HG03139 (cell line): ENCODE results near the gene FBXW8.

Source experiments
- ATAC-seq: cut with Tn5 transposase; IDR thresholded peaks from one replicate; pipeline ENCODE4 v1.9.1; 2021; ENCODE audit not compliant: unreplicated experiment

FBXW8 gene

GRCh38 chr12:117019866-117020265 is 109.1 kb downstream of the FBXW8 start:
- no peak for ATAC-seq

- no peak for ATAC-seq
These were observed 109.9 kb downstream of the FBXW8 start for GRCh38 chr12:117020536-117021220.

GRCh38 chr12:117022465-117022864 is 111.7 kb downstream of the FBXW8 start:
- no peak for ATAC-seq

DNA sequence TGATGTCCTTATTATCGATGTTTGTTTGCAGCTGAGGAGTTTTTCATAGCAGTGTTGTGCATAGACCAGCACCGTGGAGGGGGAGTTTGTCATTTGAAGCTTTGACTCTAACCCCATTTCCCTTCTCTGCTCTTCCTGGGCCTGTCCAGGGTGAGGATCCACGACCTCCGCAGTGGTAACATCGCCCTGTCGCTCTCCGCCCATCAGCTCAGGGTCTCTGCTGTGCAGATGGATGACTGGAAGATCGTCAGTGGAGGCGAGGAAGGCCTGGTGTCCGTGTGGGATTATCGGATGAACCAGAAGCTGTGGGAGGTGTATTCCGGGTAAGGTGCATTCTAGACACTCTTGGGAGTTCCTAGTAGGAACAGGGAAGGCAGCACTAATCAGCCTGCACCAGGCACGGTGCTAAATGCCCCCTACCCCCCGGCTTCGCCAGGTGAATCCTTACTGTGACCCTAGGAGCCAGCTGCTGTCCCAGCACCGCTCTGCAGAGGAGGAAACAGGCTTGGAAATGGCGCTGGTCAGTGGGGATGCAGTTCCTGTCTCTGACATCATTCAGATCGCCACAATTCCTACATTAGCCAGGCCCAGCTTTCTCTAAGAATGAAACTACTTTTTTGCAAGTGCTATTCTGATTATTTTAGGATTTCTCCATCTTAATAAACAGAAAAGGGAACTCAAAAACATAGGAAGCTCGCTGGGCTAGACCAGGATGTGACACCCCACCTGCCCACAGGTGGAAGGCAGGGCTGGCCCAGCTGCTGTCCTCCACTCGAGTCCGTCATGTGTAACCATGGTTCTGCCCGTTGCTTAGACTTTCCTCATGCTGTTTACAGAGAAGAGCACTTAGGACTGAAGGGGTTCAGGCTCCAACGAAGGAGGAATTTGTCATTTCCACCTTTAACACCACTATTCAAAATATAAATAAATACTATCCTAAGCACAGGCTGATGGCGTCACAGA is 113.5 kb downstream of the FBXW8 start:
- no peak for ATAC-seq

DNA sequence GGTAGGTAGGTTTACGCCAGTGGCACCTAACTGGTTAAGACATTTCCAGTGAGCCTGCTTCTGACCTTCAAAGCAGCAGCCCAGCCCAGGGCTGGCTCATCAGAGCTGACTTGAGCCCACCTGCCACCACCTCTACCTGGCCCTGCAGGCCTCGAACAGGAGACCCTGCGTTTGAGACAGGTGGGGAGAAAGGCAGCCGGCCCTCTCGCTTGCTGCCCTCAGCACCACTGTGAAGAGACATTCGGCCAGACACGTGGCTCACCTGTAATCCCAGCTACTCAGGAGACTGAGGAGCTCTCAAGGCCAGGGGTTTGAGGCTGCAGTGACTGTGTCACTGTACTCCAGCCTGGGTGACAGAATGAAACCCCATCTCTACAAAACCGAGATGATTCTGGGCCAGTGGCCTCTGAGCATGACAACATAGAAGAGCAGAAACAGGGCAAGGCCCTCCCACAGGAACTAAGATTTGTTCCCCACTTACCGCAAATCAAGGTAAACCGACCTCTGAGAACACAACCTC is 114.3 kb downstream of the FBXW8 start:
- ATAC-seq: no peak

- ATAC-seq: no peak
These were observed 114.9 kb downstream of the FBXW8 start for GRCh38 chr12:117025481-117026151.

DNA sequence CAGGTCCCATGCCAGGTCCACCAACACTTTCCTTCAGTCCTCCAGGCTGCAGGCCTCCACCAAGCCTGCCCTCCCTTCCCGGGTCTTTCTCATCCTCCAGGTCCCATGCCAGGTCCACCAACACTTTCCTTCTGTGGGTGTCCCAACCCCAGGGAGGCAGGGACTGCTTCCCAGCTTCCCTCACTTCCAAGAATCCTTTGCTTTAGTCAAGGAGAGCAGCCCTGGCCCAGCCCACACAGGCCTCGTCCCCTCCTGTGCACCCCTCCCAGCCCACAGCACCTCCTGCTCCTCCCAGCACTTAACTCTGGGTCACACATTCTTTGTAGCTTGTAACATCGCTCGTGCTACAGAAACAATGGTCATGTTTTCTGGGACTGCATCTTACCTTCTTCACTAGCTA is 115.6 kb downstream of the FBXW8 start:
- no peak for ATAC-seq

DNA sequence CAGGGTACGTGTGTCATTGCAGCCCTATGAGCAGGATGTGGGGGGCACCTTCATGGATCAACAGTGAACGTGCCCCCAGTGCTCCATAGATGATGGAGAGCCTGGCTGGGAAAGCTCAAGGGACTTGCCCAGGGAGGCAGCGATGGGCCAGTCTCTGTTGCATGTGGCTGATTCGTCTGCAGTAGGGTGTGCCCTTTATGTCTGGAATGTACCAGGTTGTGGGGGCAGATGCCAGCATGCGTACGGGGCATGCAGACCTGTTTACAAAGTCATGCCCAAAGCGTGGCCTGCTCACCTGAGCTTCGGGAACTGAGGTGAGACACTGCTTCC is 116.1 kb downstream of the FBXW8 start:
- no peak for ATAC-seq

GRCh38 chr12:117027251-117028086 is 116.7 kb downstream of the FBXW8 start:
- no peak for ATAC-seq

DNA sequence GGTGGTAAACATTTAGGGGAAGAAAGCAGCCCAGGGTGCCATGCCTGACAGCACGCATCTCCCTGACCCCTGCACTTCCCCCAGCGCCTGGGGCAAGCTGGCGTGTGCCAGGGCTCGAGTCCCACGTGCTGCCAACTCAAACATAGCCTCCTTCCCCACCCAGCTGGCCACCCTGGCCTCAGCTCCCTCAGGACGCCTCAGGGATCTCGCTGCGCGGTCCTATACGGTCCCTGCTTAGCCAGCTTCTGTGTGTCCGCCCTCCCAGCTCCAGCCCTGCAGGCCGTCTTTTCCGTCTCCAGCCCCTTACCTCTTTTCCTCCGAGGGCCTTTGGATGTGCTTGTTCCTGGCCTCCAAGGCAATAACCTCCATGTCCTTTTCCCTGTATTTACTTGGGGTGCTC is 117.5 kb downstream of the FBXW8 start:
- no peak for ATAC-seq

DNA sequence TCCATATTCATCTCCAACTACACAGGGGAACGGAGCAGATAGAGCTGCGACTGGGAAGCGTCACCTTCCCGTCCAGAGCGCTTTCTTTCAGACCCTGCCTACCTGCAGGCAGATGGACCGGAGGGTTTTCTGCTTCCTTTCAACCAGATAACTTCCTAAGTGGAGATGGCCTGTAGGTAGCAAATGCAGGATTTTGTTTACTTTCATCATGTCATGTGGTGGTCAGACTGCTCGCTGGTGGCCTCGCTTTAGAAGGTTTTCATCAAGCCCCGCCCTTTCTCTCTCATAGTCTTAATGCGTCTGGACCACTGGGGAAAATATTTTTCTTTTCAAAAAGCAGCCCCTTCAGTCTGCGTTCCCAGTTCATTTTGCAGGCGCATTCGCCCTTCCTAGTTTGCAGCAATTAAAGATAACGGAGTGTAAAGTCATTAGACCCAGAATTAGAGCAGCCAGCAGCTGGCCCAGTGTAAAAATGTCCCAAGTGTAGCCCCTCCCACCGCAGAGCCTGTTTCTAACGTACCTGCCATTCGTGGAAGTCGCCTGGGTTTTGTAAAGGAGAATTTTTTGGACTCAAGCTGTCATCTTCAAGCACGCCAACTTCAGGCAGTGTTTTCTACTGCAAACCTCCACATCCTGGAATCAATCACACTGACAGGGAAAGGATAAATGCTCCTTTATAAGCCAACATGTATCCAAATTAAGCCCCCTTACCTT is 119.6 kb downstream of the FBXW8 start:
- ATAC-seq: no peak

DNA sequence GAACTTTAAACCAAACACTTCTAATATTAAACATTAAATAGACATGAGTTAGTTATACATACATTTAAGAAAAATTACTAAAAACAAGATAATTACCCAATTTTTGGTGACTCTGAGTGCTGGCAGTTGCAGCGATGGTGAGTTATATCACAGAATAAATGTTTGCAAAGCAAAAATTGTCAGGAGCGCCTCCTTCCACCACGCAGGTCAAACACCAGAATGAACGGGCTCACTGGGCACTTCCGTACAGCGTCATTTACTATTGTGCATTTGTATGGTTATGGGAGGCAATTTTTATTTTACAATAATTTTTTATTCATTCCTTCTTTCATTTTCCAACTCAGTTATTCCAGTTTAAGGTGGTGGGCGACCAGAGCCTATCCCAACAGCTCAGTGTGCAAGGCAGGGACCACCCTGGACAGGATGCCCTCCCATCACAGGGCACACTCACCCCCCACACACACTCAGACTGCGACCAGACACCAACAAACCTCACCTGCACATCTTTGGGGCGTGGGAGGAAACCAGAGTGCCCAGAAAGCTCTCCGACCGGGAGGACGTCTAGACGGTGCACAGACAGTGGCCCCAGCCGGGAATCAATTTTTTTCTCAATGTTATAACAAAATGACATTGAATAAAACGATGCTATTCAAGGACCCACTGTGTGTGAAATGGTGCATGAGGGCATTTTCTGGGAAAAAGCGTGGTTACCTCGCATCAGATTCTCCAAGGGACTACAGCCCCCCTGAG is 121.3 kb downstream of the FBXW8 start:
- no peak for ATAC-seq

DNA sequence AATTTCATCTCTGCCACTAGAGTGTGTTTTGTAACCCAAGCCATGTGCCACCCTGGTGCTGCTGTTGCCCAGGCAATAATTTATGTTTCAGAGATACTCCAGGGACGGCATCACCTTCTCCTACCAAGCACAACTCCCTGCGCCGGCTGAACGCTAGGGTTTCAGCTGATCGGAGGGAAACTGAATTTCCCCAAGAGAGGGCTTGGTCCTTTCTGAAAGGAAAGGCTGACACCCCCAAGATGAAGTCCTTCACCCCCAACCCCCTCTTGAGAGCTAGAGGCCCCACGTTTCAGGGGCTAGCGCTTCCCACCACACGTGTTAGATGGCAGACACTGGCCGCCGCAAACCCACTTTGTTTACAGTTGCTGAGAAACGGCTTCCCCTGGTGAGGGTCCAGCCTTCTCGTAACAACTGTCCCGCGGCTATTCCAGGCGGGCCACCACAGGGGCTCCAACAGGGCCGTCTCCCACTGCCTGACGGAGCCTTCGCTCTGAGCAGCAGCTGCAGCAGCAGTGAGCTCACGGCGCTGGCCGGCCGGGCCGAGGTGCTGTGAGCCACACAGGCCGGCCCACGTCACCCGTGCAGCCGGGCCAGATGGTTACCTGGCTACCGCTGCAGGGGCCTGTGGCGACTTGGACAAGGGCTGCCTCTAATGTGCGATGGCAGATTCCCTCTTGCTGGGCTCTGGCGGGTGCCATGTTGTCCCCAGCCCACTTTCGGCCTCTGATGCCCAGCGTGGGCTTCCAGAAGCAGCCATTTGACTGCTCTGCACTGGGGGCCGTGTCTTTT is 122.0 kb downstream of the FBXW8 start:
- no peak for ATAC-seq

GRCh38 chr12:117033382-117034221 is 122.9 kb downstream of the FBXW8 start:
- ATAC-seq: no peak

DNA sequence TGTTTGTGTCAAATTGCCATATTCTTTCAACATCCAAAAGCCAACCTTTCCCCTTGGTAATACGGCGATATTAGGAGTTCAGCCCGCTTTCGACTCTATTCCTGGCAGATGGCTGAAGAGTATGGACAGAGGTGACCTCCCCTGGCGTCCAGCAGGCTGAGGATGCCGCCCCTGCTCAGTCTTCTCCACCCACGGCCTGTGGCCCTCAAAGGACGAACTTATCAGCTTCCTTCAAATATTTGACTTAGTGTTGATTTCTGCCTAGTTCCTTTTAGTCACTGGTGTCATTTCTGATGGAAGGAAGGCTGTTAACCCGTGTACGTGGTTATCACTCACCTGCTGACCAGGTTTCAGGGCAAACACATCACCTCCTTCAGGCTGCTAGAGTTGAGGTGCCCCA is 123.5 kb downstream of the FBXW8 start:
- ATAC-seq: no peak

DNA sequence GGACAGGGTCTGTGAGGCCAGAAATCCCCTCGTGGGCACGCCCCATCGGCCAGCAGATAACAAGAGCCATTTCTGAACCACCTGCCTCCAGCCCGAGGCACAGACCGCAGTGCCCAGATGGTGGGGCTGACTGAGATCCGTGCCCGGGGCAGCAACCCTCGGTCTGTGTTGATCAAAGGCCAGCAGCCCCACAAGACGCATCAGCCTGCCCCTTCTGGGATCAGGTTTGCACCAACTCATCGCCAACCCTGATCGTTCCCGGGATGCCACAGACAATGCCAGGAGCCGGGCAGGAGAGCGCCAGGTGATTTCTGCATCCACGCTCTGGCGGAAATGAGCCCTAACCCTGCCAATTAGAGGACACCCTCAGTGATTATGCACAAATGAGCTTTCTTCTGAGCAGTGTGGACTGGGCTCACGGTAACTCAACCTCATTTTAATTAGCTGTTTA is 124.0 kb downstream of the FBXW8 start:
- no peak for ATAC-seq

DNA sequence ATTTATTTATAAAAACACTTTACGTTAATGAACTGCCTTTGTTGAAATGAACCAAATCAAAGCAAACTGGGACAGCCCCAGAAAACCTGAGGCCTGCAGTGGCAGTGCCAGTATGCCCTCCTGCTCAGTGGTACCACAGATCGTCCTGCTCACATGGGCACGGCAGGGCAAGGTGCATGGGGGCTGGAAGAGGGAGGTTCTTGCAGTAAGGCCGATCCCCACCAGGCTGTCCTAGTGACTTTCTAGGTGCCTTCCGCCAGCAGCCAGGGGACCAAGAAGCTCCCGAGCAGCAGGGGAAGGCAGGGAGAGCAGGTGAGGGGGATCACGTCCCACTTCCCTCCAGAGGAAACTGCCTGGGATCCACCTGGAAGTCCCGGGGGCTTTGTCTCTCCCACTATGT is 124.5 kb downstream of the FBXW8 start:
- ATAC-seq: no peak

- no peak for ATAC-seq
These were observed 125.3 kb downstream of the FBXW8 start for GRCh38 chr12:117036046-117036445.
